ENCODE results near the gene FANCB.

FANCB gene

GRCh38 chrX:14832151-14832550, 40.7 kb downstream of the FANCB start:
- DNase-seq = no peak

GRCh38 chrX:14829643-14830042, 43.2 kb downstream of the FANCB start:
- no peak for DNase-seq

- DNase-seq = no peak
These were observed 46.5 kb downstream of the FANCB start for GRCh38 chrX:14826319-14826718.

GRCh38 chrX:14825851-14826250, 47.0 kb downstream of the FANCB start:
- DNase-seq = no peak

- no peak for DNase-seq
These were observed 53.1 kb downstream of the FANCB start for GRCh38 chrX:14819769-14820168.

- DNase-seq = no peak
These were observed 55.3 kb downstream of the FANCB start for GRCh38 chrX:14817571-14817970.

- no peak for DNase-seq
These were observed 69.7 kb downstream of the FANCB start for GRCh38 chrX:14802943-14803710.

GRCh38 chrX:14801136-14801535, 71.7 kb downstream of the FANCB start:
- no peak for DNase-seq

- no peak for DNase-seq
These were observed 74.0 kb downstream of the FANCB start for GRCh38 chrX:14798805-14799397.

Data from NCI-H1092 treated with DMSO at 0.1 percent for 48 hours (cell line).